ENCODE measurements around the gene IFT43. TPM values are rescaled to one million over a fixed set of nuclear protein-coding genes. Genes with fewer than 3 reads are reported as not detected.
A peak's percentile ranks its signal among the peaks of the same experiment; 100 is the strongest.

The IFT43 gene
- total RNA-seq, 2 experiments from 2014 or later, result 14.1 to 15.0 TPM

GRCh38 chr14:75969891-75970290 lies 15.7 kb upstream of the IFT43 start:
- H3K4me3 Mint-ChIP-seq, result no peak overlapping the region
- no peaks in the 10 kb centered on the region for H3K36me3 Mint-ChIP-seq
- intact Hi-C loops (cut with micrococcal nuclease), result no loop called here
- no peaks in the 10 kb centered on the region for H3K27me3 Mint-ChIP-seq
- ChIA-PET POLR2A (no interaction called here), CTCF (interaction anchor here (0.7 to 1.8 kb wide), 2 partner anchors 9 to 63 kb away, joined by 3 to 7 read pairs; no protein-coding TSS in a partner anchor)
- no peak overlapping the region for H3K27ac Mint-ChIP-seq
- DNase-seq, result no peak
- no peaks in the 10 kb centered on the region for H3K9me3 Mint-ChIP-seq
- H3K4me1 Mint-ChIP-seq (ENCODE audit: low read depth), result no peaks in the 10 kb centered on the region

GRCh38 chr14:75970989-75971388 lies 14.6 kb upstream of the IFT43 start:
- no peaks in the 10 kb centered on the region for H3K4me1 Mint-ChIP-seq (ENCODE audit: low read depth)
- H3K27ac Mint-ChIP-seq, result no peak overlapping the region
- CTCF ChIA-PET, result interaction anchor here (0.7 to 1.8 kb wide), 3 partner anchors 12 to 417 kb away, joined by 4 to 6 read pairs (median 5); no protein-coding TSS in a partner anchor
- H3K27me3 Mint-ChIP-seq, result no peaks in the 10 kb centered on the region
- no peaks in the 10 kb centered on the region for H3K9me3 Mint-ChIP-seq
- H3K36me3 Mint-ChIP-seq, result no peaks in the 10 kb centered on the region
- no peak overlapping the region for H3K4me3 Mint-ChIP-seq
- DNase-seq, result no peak
- intact Hi-C loops (cut with micrococcal nuclease), result no loop called here
- POLR2A ChIA-PET, result no interaction called here

- Mint-ChIP-seq H3K27me3 (no peaks in the 10 kb centered on the region), H3K4me1 (ENCODE audit: low read depth) (no peaks in the 10 kb centered on the region), H3K27ac (no peak overlapping the region), H3K36me3 (no peaks in the 10 kb centered on the region), H3K4me3 (no peak overlapping the region), H3K9me3 (no peaks in the 10 kb centered on the region)
- ChIA-PET CTCF (interaction anchor here (1.5 to 1.8 kb wide), 2 partner anchors 11 to 262 kb away, joined by 4 to 6 read pairs; no protein-coding TSS in a partner anchor), POLR2A (no interaction called here)
- intact Hi-C loops (cut with micrococcal nuclease), result no loop called here
- no peak for DNase-seq
These were observed 14.1 kb upstream of the IFT43 start for GRCh38 chr14:75971509-75971908.

GRCh38 chr14:75972801-75973421 lies 12.7 kb upstream of the IFT43 start:
- POLR2A ChIA-PET, result no interaction called here
- Mint-ChIP-seq H3K9me3 (no peaks in the 10 kb centered on the region), H3K27ac (no peak overlapping the region), H3K4me3 (no peak overlapping the region), H3K27me3 (no peaks in the 10 kb centered on the region), H3K36me3 (no peaks in the 10 kb centered on the region), H3K4me1 (ENCODE audit: low read depth) (no peaks in the 10 kb centered on the region)
- CTCF ChIA-PET, result interaction anchor here (0.8 to 1.4 kb wide), 2 partner anchors 10 to 66 kb away, joined by 3 to 4 read pairs; no protein-coding TSS in a partner anchor
- intact Hi-C loops (cut with micrococcal nuclease), result no loop called here
- no peak for DNase-seq

DNA sequence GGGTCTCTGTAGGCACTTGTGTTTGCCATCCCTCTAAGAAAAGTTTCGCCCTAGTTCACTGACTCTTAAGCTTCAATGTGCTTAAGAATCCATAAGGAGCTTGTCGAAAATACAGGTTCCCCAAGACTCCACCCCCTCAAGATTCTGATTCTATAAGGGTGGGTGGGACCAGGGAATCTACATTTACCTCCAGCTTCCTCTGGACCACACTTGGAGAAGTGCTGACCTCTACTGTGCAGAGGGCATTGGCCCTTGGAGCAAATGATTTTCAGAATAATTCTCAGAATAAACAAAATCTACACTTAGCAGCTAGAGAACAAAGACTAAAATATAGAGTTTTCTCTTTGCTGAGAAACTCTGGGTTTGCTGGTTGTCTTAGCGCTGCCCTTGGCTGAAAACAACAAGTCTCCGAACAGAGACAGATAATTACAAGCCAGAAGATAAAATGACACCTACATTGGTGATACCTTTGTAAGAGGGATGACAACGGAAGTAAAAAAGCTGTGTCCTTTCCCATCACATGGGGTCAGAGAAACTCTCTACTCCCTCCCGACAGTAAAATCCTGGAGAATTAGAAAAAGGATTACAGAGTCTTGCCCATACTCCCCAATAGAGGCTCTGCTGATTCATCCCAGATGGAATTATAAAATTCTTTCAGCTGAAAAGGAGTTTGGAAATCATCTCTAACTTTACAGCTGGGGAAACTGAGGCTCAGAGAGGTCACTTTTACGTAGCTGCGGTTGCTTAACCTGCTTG lies 8.6 kb upstream of the IFT43 start:
- H3K9me3 Mint-ChIP-seq, result no peaks in the 10 kb centered on the region
- ChIA-PET POLR2A (no interaction called here), CTCF (interaction anchor here (1.1 to 12.0 kb wide), 3 partner anchors 70 to 399 kb away, joined by 3 to 181 read pairs (median 136); no protein-coding TSS in a partner anchor)
- no peak overlapping the region for H3K27ac Mint-ChIP-seq
- H3K4me3 Mint-ChIP-seq, result no peak overlapping the region
- H3K27me3 Mint-ChIP-seq, result no peaks in the 10 kb centered on the region
- no peaks in the 10 kb centered on the region for H3K36me3 Mint-ChIP-seq
- DNase-seq, result no peak
- peaks cover 32% of the 10 kb centered on the region for H3K4me1 Mint-ChIP-seq (ENCODE audit: low read depth)
- intact Hi-C loops (cut with micrococcal nuclease), result no loop called here

DNA sequence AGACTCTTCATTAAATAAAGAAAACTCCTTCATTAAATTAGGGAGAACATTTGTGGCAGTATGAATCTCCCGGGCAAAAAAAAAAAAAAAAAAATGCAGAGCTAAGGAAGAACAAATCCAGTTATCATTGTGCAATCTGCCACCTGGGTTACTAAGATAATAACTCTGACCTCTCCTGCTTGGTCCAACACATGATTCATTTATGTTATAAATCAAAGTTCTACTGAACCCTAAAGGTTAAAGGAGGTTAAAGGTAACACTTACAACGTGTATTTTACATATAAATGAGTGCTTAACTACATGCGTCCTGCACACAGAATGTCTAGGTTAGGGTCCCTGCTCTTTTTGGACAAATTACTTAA lies 8.0 kb upstream of the IFT43 start:
- CTCF ChIA-PET, result interaction anchor here (1.1 to 12.0 kb wide), 3 partner anchors 71 to 400 kb away, joined by 3 to 181 read pairs (median 136); no protein-coding TSS in a partner anchor
- no peak overlapping the region for H3K27ac Mint-ChIP-seq
- no peaks in the 10 kb centered on the region for H3K9me3 Mint-ChIP-seq
- intact Hi-C loops (cut with micrococcal nuclease), result no loop called here
- H3K27me3 Mint-ChIP-seq, result no peaks in the 10 kb centered on the region
- POLR2A ChIA-PET, result no interaction called here
- H3K4me3 Mint-ChIP-seq, result no peak overlapping the region
- peaks cover 32% of the 10 kb centered on the region for H3K4me1 Mint-ChIP-seq (ENCODE audit: low read depth)
- no peaks in the 10 kb centered on the region for H3K36me3 Mint-ChIP-seq
- DNase-seq, result no peak

DNA sequence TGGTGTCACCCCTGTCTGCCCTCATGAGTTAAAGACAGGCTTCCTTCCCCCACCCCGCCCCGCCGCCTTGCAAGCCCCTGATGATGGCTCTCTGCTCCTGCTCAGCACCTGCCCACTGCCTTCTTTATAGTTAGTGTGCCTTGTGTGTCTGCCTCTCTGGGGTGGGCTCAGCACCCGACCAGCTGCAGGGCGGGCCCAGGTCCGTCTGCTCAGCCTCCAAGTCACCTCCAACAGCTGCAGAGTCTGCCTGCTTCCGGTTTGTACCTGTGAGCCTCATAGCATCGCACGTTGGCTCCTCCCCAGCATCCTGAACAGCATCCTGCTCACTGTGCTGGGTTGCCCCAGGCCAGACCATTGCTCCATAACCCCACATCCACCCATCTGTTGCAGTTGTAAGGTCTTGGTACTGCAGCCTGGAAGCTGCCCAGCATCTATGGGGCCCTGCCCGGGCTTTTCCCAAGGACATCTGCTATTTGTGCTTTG lies 7.3 kb upstream of the IFT43 start:
- POLR2A ChIA-PET, result no interaction called here
- Mint-ChIP-seq H3K36me3 (no peaks in the 10 kb centered on the region), H3K9me3 (no peaks in the 10 kb centered on the region), H3K27ac (no peak overlapping the region), H3K4me1 (ENCODE audit: low read depth) (peaks cover 36% of the 10 kb centered on the region), H3K4me3 (no peak overlapping the region), H3K27me3 (peaks cover 2% of the 10 kb centered on the region)
- CTCF ChIA-PET, result interaction anchor here (0.7 to 12.0 kb wide), 6 partner anchors 9 to 401 kb away, joined by 3 to 181 read pairs (median 6); no protein-coding TSS in a partner anchor
- DNase-seq, result peak; percentile 33
- intact Hi-C loops (cut with micrococcal nuclease), result no loop called here

DNA sequence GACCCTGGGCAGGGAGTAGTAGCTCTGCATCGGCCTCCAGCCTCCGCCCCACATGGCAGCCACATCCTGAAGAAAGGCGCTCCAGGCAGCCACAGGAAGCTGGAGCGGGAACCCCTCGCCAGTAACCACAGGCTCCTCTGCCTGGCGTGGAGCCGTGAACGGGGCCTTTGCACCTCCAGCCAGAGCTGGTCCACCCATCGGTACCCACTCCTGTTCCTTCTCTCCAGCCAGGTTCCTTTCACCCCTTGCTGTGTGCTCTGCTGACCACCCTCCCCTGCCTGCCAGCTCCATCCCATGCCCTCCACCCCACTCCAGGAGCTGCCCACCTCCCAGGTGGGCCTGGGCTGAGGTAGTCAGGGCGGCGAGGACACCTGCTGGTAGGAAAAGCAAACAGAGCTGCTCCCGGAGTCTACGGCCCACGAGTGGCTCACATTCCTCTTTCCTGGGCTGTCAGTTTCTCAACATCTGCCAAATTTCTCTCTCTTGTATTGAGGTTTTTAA lies 6.4 kb upstream of the IFT43 start:
- Mint-ChIP-seq H3K27me3 (peaks cover 2% of the 10 kb centered on the region), H3K27ac (no peak overlapping the region), H3K36me3 (no peaks in the 10 kb centered on the region), H3K4me3 (no peak overlapping the region), H3K9me3 (no peaks in the 10 kb centered on the region), H3K4me1 (ENCODE audit: low read depth) (peaks cover 36% of the 10 kb centered on the region)
- intact Hi-C loops (cut with micrococcal nuclease), result no loop called here
- peak; percentile 30 for DNase-seq
- ChIA-PET POLR2A (no interaction called here), CTCF (interaction anchor here (0.7 to 12.0 kb wide), 7 partner anchors 9 to 402 kb away, joined by 3 to 181 read pairs (median 5); no protein-coding TSS in a partner anchor)

DNA sequence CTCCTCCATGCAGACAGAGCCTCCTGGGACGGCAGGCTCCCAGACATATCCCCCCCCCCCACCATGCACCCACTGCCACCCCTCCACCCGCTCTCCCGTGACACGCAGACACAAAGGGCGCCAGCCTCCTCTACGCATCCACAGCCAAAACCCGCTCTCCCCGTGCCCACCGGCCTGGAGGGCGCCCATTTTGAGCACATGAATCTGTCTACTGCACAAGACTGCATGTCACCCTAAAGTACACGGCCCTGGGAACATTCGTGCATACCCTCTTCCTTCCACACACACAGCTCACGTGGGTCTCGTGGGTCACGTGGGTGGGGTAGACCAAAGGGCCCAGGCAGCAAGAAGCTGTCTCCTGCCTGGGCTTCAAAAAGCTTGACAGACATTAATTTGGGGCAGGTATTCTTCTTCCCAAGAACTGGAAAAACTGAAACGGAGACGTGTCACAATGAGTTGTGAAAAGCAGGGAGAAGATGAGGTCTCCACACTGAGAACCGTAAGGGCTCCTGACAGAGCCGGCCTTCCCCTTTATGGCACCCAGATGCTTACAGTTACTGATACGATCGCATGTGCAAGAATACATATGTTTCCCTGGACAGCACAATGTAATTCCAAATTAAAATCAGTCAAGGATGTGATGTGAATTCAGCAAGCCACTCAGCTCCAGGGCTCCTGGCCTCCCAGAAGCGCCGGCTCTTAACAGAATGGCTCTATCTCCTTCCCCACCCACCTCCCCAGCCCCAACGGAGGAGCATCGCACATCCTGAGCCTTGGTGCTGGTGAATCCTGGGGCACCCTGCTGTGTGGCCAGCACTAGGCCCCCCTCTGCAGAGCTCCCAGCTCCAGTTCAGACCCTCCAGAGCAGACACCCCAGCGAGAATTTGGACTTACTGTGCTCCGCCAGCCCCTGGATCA lies 5.7 kb upstream of the IFT43 start:
- CTCF ChIA-PET, result interaction anchor here (1.0 to 12.0 kb wide), 7 partner anchors 10 to 402 kb away, joined by 3 to 181 read pairs (median 5); partner anchors contain the start of gene FLVCR2
- intact Hi-C loops (cut with micrococcal nuclease), result no loop called here
- no peaks in the 10 kb centered on the region for H3K36me3 Mint-ChIP-seq
- H3K4me3 Mint-ChIP-seq, result no peak overlapping the region
- peaks cover 36% of the 10 kb centered on the region for H3K4me1 Mint-ChIP-seq (ENCODE audit: low read depth)
- no peaks in the 10 kb centered on the region for H3K9me3 Mint-ChIP-seq
- peaks cover 2% of the 10 kb centered on the region for H3K27me3 Mint-ChIP-seq
- DNase-seq, result no peak
- H3K27ac Mint-ChIP-seq, result no peak overlapping the region
- POLR2A ChIA-PET, result no interaction called here

GRCh38 chr14:75980856-75981255 lies 4.7 kb upstream of the IFT43 start:
- ChIA-PET POLR2A (no interaction called here), CTCF (interaction anchor here (0.6 to 12.0 kb wide), 4 partner anchors 41 to 403 kb away, joined by 3 to 181 read pairs (median 70); partner anchors contain the start of gene FLVCR2)
- Mint-ChIP-seq H3K27ac (no peak overlapping the region), H3K9me3 (no peaks in the 10 kb centered on the region), H3K27me3 (peaks cover 2% of the 10 kb centered on the region), H3K4me3 (no peak overlapping the region), H3K36me3 (no peaks in the 10 kb centered on the region), H3K4me1 (ENCODE audit: low read depth) (peaks cover 38% of the 10 kb centered on the region)
- DNase-seq, result no peak
- intact Hi-C loops (cut with micrococcal nuclease), result no loop called here

Data from activated CD4-positive, alpha-beta memory T cell treated with anti-CD3 and anti-CD28 coated beads for 36 hours (primary cell).